ENCODE data around the gene CALR3. TPM values are rescaled to one million over a fixed set of nuclear protein-coding genes. Genes with fewer than 3 reads are reported as not detected.

Gene CALR3
- total RNA-seq, 2 donors from 2014 or later, result not detected

DNA sequence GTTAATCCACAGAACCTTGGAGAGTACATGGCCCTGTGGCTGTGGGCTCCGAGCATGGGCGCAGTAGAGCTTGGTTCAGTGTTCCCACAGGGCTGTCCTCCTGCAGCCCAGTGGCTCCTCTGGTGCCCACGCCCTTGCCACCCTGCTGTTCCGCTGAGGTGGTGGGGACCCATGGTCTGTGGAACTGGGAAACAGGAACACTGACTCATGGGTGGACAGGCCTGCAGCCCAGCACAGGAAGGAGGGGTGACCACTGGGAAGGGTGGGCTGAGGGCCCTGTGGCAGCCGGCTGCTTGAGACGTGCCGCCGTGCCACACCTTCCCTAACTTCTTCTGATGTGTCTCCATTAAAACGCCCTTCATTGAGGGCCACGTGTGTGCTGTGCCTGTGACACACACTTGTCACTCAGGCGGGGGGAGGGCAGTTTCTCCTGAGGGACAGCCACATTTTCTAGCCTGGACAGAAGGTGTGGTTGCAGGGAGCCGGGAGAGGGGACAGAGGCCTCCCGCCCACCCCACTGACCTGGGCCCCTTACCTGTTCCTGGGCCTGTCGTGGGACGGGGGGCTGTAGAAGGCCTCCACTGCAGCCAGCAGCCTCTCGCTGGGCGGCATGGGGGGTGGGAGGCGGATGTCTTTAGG lies 25.1 kb upstream of the CALR3 start:
- TF ChIP-seq, protein P1, sequence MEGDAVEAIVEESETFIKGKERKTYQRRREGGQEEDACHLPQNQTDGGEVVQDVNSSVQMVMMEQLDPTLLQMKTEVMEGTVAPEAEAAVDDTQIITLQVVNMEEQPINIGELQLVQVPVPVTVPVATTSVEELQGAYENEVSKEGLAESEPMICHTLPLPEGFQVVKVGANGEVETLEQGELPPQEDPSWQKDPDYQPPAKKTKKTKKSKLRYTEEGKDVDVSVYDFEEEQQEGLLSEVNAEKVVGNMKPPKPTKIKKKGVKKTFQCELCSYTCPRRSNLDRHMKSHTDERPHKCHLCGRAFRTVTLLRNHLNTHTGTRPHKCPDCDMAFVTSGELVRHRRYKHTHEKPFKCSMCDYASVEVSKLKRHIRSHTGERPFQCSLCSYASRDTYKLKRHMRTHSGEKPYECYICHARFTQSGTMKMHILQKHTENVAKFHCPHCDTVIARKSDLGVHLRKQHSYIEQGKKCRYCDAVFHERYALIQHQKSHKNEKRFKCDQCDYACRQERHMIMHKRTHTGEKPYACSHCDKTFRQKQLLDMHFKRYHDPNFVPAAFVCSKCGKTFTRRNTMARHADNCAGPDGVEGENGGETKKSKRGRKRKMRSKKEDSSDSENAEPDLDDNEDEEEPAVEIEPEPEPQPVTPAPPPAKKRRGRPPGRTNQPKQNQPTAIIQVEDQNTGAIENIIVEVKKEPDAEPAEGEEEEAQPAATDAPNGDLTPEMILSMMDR (IDR thresholded peaks at IDR 0.05), result no peak
- H3K4me1 ChIP-seq, result no peaks in the 10 kb centered on the region
- no peak for DNase-seq (ENCODE audit: low spot score)
- H3K4me3 ChIP-seq, result no peak overlapping the region
- no peak overlapping the region for H3K27ac ChIP-seq
- H3K9me3 ChIP-seq, result no peaks in the 10 kb centered on the region
- H3K36me3 ChIP-seq, result peaks cover 94% of the 10 kb centered on the region
- H3K27me3 ChIP-seq, result no peaks in the 10 kb centered on the region

DNA sequence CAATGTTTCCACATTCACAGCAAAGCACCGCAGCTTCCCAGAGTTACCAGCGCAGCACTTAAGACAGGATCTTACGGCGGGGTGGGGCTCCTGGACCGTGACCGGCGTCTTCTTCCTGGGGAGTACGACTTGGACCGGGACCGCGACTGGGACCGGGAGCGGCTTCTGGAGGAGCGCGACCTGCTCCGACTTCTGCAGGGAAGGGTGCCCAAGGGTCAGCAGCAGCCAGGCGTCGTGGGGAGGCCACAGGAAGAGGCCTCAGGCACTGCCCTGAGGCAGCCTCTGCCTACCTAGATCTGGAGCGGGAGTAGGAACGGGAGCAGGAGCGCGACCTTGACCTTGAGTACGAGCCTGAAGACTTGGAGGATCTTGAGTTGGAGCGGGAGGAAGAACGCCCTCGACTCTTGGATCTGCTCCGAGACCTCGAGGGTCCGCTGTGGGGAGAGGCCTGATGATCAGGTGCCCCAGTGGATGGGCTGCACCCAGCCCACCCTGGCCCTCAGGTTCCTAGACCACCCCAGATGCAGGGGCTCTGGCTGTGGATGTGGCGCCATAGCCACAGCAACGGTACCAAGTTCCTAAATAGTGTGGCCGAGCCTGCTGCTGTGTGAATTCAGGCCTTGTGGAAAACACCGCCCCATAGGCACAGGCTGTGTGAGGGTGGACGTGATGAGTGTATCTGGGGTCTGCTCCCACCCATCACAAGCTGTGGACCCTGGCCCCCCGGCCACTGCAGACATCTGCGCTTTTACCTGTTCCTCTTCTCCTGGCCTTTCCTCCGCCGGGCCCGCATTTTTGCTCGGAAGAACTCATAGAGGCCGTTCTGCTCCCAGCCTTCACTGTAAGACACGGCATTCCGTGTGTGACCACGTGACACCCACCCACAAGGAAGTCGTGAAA lies 24.4 kb upstream of the CALR3 start:
- no peak overlapping the region for H3K27ac ChIP-seq
- TF ChIP-seq, protein P1 (IDR thresholded peaks at IDR 0.05), result no peak
- no peak overlapping the region for H3K4me3 ChIP-seq
- no peaks in the 10 kb centered on the region for H3K9me3 ChIP-seq
- peaks cover 87% of the 10 kb centered on the region for H3K36me3 ChIP-seq
- H3K27me3 ChIP-seq, result no peaks in the 10 kb centered on the region
- no peaks in the 10 kb centered on the region for H3K4me1 ChIP-seq
- no peak for DNase-seq (ENCODE audit: low spot score)

DNA sequence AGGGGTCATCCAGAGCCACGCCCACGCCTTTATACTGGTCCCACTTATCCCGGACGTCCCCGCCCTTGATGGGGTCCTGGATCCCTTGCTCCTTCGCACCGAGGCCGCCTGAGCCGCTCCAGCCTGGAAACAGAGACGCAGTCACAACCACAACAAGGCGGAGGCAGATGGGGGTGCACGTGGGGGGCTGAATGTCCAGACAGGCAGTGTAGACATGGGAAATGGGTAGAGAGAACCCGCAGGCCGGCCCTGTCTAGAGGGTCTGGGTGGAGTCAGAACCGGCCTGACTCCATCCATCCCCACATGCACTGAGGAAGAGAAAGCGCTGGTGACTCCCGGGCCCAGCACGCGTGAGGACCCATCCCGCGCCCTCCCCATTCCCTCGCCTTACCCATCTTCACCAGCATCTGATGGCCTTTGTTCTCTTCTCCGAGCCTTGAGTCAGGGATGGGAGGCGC lies 23.3 kb upstream of the CALR3 start:
- no peaks in the 10 kb centered on the region for H3K27me3 ChIP-seq
- peaks cover 84% of the 10 kb centered on the region for H3K36me3 ChIP-seq
- TF ChIP-seq, protein P1 (IDR thresholded peaks at IDR 0.05), result no peak
- H3K27ac ChIP-seq, result no peak overlapping the region
- H3K4me3 ChIP-seq, result no peak overlapping the region
- no peaks in the 10 kb centered on the region for H3K9me3 ChIP-seq
- H3K4me1 ChIP-seq, result no peaks in the 10 kb centered on the region
- no peak for DNase-seq (ENCODE audit: low spot score)

- H3K9me3 ChIP-seq, result no peaks in the 10 kb centered on the region
Observed at GRCh38 chr19:16518483-16519229, 22.7 kb upstream of the CALR3 start.

DNA sequence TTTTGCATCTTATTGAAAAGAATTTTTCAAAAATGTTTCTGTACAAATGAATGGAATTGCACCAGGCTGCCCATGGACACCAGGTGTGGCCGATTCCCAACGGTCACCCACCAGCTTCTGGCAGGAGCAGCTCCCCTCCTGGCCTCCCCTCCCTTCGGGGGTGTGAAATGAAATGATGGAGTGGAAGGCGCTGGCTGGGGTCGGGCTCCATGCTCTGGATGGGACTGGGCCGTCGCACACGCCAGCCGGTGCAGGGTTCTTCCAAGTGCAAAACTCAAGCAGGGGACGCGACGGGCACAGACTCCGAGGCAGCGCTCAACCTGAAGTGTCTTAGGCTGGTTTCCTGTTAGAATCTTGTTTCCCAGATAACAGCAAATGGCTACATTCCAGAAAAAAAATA lies 22.1 kb upstream of the CALR3 start:
- DNase-seq (ENCODE audit: low spot score), result no peak
- Histone ChIP-seq H3K27me3 (no peaks in the 10 kb centered on the region), H3K36me3 (peaks cover 74% of the 10 kb centered on the region)

More at GRCh38 chr19:16518483-16519229, 22.7 kb upstream of the CALR3 start:
- TF ChIP-seq, protein P1 (IDR thresholded peaks at IDR 0.05), result no peak
- Histone ChIP-seq H3K27me3 (no peaks in the 10 kb centered on the region), H3K27ac (no peak overlapping the region), H3K4me1 (no peaks in the 10 kb centered on the region), H3K4me3 (no peak overlapping the region), H3K36me3 (peaks cover 79% of the 10 kb centered on the region)
- DNase-seq (ENCODE audit: low spot score), result no peak

More for the DNA sequence above, 22.1 kb upstream of the CALR3 start:
- TF ChIP-seq, protein P1 (IDR thresholded peaks at IDR 0.05), result no peak
- H3K9me3 ChIP-seq, result no peaks in the 10 kb centered on the region
- no peak overlapping the region for H3K27ac ChIP-seq
- no peak overlapping the region for H3K4me3 ChIP-seq
- no peaks in the 10 kb centered on the region for H3K4me1 ChIP-seq

Measured in right atrium auricular region (tissue), 2 donors.